ENCODE measurements around the gene MBP. TPM values are rescaled to one million over a fixed set of nuclear protein-coding genes. Genes with fewer than 3 reads are reported as not detected.
"Not testable (repeated sequence)": the region's sequence is repeated elsewhere in the genome, so short reads cannot be mapped to it uniquely, and the experiment has no call there.

MBP gene
- total RNA-seq, 1 donor from 2014 or later, result 78.9 TPM

GRCh38 chr18:76972846-76973519 lies 159.6 kb downstream of the MBP start:
- H3K9me3 ChIP-seq, result no peaks in the 10 kb centered on the region
- H3K36me3 ChIP-seq, result peaks cover 11% of the 10 kb centered on the region
- DNase-seq, result no peak
- no peak overlapping the region for H3K4me3 ChIP-seq
- intact Hi-C loops (cut with DNase I), result no loop called here
- ATAC-seq, result no peak
- TF ChIP-seq CTCF (IDR thresholded peaks at IDR 0.05), result no peak
- H3K27me3 ChIP-seq, result no peaks in the 10 kb centered on the region
- no peaks in the 10 kb centered on the region for H3K4me1 ChIP-seq
- no peak overlapping the region for H3K27ac ChIP-seq

- H3K9me3 ChIP-seq, result no peaks in the 10 kb centered on the region
- H3K4me1 ChIP-seq, result no peaks in the 10 kb centered on the region
- ATAC-seq (no peak), DNase-seq (no peak)
- H3K36me3 ChIP-seq, result peaks cover 11% of the 10 kb centered on the region
- TF ChIP-seq CTCF (IDR thresholded peaks at IDR 0.05), result no peak
- H3K27me3 ChIP-seq, result no peaks in the 10 kb centered on the region
- H3K27ac ChIP-seq, result no peak overlapping the region
- intact Hi-C loops (cut with DNase I), result no loop called here
- H3K4me3 ChIP-seq, result no peak overlapping the region
Observed at GRCh38 chr18:76972241-76972640, 160.3 kb downstream of the MBP start.

- no peaks in the 10 kb centered on the region for H3K4me1 ChIP-seq
- DNase-seq (peak; percentile 74), ATAC-seq (peak; percentile 91)
- no peak for TF ChIP-seq CTCF (IDR thresholded peaks at IDR 0.05)
- intact Hi-C loops (cut with DNase I), result no loop called here
- H3K4me3 ChIP-seq, result no peak overlapping the region
- no peak overlapping the region for H3K27ac ChIP-seq
- no peaks in the 10 kb centered on the region for H3K9me3 ChIP-seq
- peaks cover 11% of the 10 kb centered on the region for H3K36me3 ChIP-seq
- no peaks in the 10 kb centered on the region for H3K27me3 ChIP-seq
Observed at GRCh38 chr18:76970770-76971559, 161.6 kb downstream of the MBP start.

- no peak for TF ChIP-seq CTCF (IDR thresholded peaks at IDR 0.05)
- no peak for DNase-seq
- H3K4me1 ChIP-seq, result no peaks in the 10 kb centered on the region
- no peaks in the 10 kb centered on the region for H3K9me3 ChIP-seq
- no peak overlapping the region for H3K27ac ChIP-seq
- ATAC-seq, result peak; percentile 19
- no peak overlapping the region for H3K4me3 ChIP-seq
- intact Hi-C loops (cut with DNase I), result no loop called here
- no peaks in the 10 kb centered on the region for H3K27me3 ChIP-seq
- H3K36me3 ChIP-seq, result peaks cover 11% of the 10 kb centered on the region
Observed at GRCh38 chr18:76967721-76968472, 164.7 kb downstream of the MBP start.

- intact Hi-C loops (cut with DNase I); H3K27ac ChIP-seq; H3K4me1 ChIP-seq; ATAC-seq; DNase-seq; H3K4me3 ChIP-seq; H3K27me3 ChIP-seq; H3K9me3 ChIP-seq: not testable (repeated sequence)
- peaks cover 11% of the 10 kb centered on the region for H3K36me3 ChIP-seq
Observed at GRCh38 chr18:76967299-76967698, 165.3 kb downstream of the MBP start.

- H3K9me3 ChIP-seq; H3K27me3 ChIP-seq; DNase-seq; intact Hi-C loops (cut with DNase I); ATAC-seq; H3K4me1 ChIP-seq; H3K4me3 ChIP-seq; H3K27ac ChIP-seq: not testable (repeated sequence)
- peaks cover 13% of the 10 kb centered on the region for H3K36me3 ChIP-seq
Observed at GRCh38 chr18:76965555-76966151, 166.9 kb downstream of the MBP start.
